Tibial nerve (tissue), 3 donors: ENCODE results near the gene CAPN11.

Source experiments
- CTCF ChIP-seq, 5 experiments: fragments of 200-600 bp in 3 of 5; fragments of 450-650 bp in 2 of 5; sonication (generic) in 3 of 5; IDR thresholded peaks; one replicate each; pipeline ENCODE4 v1.5.1; 2016 to 2019; ENCODE audit warnings: antibody characterized with exemption in 5 of 5, mild to moderate bottlenecking in 3 of 5, moderate library complexity in 2 of 5
- POLR2A ChIP-seq, 2 donors: fragments of 450-650 bp; IDR thresholded peaks; one replicate each; pipeline ENCODE4 v1.6.1; 2017; ENCODE audit warnings: antibody characterized with exemption in 2 of 2, mild to moderate bottlenecking in 2 of 2, moderate library complexity in 2 of 2

- no peak for TF ChIP-seq POLR2A (IDR thresholded peaks at IDR 0.05)
- no peak for TF ChIP-seq CTCF (IDR thresholded peaks at IDR 0.05)
Measured at GRCh38 chr6:44211284-44211683, 52.7 kb downstream of the CAPN11 start.
